ENCODE measurements around the gene RBMX.

Gene RBMX

DNA sequence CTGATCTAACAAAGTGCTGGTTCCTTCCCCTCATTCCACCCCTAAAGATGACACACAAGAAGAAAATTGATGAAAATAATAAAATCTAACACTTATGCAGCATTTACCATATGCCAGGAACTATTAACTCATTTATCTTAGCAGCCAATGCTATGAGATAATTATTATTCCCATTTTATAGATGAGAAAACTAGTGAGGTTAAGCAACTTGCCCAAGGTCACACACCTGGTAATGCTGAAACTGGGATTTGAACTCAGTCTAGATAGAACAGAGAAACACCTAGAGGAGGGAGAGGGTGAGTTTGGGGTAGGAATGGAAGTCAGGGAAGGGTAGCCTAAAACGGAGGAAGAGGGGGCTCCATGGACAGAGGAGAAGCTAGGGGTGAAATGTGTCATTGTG, 18.6 kb downstream of the RBMX start:
- H3K27ac ChIP-seq: no peak overlapping the region
- TF ChIP-seq, protein P1, sequence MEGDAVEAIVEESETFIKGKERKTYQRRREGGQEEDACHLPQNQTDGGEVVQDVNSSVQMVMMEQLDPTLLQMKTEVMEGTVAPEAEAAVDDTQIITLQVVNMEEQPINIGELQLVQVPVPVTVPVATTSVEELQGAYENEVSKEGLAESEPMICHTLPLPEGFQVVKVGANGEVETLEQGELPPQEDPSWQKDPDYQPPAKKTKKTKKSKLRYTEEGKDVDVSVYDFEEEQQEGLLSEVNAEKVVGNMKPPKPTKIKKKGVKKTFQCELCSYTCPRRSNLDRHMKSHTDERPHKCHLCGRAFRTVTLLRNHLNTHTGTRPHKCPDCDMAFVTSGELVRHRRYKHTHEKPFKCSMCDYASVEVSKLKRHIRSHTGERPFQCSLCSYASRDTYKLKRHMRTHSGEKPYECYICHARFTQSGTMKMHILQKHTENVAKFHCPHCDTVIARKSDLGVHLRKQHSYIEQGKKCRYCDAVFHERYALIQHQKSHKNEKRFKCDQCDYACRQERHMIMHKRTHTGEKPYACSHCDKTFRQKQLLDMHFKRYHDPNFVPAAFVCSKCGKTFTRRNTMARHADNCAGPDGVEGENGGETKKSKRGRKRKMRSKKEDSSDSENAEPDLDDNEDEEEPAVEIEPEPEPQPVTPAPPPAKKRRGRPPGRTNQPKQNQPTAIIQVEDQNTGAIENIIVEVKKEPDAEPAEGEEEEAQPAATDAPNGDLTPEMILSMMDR (conservative IDR thresholded peaks at IDR 0.05): no peak

DNA sequence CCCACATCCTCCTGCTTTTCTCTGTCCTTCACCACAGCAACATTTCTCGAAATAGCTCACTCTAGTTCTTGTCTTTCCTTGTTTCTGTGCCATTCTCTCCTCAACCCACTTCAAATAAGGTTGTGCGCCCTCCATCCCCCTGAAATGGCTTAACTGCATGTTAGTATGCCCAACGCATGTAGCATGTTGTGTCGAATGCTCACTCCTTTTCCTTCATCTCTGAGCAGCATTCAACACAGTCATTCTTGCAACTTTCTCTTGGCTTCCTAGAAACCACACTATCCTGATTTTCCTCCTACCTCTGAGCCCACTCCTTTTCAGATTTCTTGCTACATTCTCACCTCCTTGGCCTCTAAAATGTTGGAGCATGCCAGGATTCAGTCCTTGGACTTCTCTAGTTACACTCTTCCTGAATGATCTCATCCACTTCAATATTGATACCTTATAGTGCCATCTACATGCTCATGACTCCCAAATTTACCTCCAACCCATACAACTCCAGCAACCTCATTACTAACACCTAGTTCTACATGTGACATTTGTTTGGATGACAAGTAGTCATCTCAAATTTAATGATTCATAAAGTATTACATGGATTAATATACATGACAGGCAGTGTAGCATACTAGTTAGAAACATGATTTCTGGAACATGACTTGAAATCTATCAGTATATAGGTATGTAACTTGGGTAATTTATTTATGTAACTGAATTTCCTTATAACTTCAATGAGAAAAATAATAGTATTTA, 22.3 kb downstream of the RBMX start:
- TF ChIP-seq, protein P1 (conservative IDR thresholded peaks at IDR 0.05): no peak
- H3K27ac ChIP-seq: no peak overlapping the region

DNA sequence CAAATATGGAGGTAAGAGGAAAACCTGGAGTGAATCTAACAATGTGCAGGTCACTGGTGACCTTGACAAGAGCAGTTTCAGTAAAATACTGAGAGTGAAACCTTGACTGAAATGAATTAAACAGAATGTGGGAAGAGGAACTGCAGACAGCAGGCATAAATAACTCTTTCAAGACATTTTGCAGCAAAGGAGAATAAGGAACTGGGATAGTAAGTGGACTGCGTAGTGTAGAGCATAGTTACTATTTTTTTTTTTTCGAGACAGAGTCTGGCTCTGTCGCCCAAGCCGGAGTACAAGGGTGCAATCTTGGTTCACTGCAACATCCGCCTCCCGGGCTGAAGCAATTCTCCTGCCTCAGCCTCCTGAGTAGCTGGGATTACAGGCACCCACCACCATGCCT, 24.0 kb downstream of the RBMX start:
- TF ChIP-seq, protein P1 (conservative IDR thresholded peaks at IDR 0.05): no peak
- H3K27ac ChIP-seq: no peak overlapping the region

DNA sequence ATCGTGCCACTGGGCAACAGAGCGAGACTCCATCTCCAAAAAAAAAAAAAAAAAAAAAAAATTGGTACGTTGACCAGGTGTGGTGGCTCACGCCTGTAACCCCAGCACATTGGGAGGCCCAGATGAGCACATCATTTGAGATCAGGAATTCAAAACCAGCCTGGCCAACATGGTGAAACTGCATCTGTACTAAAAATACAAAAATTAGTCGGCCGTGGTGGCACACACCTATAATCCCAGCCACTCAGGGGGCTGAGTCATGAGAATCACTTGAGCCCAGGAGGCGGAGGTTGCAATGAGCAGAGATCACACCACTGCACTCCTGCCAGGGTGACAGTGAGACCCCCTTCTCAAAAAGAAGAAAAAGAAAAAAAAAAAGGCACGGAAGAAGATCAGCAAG, 24.5 kb downstream of the RBMX start:
- TF ChIP-seq, protein P1 (conservative IDR thresholded peaks at IDR 0.05): no peak
- H3K27ac ChIP-seq: no peak overlapping the region

DNA sequence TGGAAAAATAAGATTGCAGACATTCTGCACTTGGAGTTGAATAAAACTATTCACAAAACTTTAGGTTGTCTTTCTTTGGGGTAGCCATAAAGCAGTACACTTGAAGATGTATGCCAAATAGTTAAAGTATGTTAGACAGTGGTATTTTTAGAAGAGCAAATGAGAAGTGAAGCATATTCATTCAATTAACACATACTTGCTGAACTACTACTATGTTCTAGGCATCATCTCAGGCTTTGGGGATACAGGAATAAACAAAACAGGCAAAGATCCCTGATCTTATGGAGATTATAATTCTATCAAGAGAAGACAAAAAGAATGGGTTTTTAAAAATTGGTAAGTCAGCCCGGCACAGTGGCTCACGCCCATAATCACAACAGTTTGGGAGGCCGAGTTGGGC, 29.0 kb downstream of the RBMX start:
- H3K27ac ChIP-seq: no peak overlapping the region
- TF ChIP-seq, protein P1 (conservative IDR thresholded peaks at IDR 0.05): no peak

DNA sequence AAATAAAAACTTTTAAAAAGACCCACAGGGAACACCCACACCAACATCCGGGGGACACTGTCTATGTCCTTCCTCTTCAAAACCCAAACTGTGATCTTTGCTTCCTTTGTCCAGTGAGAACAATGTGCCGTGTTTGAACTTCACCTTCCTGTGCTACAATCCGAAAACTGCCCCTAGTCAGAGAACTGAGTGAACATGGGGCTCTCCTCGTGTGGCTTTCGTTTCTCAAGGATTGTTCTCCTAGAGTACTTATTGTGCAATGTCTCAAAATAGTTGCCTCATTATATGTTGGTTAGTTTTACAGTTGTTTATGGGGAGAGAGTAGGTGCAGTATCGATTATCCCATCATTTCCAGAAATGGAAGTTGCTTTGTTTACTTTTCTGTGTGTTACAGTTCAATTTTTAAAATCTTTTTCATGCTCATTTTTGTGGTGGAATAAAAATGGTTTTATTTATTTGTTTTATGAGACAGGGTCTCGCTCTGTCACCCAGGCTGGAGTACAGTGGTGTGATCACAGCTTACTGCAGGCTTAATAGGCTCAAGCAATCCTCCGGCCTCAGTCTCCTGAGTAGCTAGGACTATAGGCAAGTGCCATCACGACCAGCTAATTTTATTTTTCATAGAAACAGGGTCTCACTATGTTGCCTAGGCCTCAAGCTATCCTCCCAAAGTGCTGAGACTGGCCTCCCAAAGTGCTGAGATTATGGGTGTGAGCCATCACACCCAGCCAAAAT, 29.9 kb downstream of the RBMX start:
- no peak overlapping the region for H3K27ac ChIP-seq
- TF ChIP-seq, protein P1 (conservative IDR thresholded peaks at IDR 0.05): no peak

DNA sequence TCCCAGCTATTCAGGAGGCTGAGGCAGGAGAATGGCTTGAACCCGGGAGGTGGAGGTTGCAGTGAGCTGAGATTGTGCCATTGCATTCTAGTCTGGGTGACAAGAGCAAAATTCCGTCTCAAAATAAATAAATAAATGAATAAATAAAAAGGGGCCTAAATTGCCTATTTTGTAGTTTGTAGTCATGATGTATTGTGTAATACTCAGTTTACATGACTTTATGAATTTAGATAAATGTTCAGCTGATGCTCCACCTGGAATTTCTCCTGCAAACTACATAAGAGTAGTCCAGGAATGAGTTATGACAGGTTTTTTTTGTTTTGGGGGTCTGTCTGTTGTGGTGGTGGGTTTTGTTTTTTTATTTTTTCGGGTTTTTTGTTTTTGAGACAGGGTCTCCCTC, 31.1 kb downstream of the RBMX start:
- TF ChIP-seq, protein P1 (conservative IDR thresholded peaks at IDR 0.05): no peak
- no peak overlapping the region for H3K27ac ChIP-seq
